Activated naive CD4-positive, alpha-beta T cell treated with Interleukin-2 at 50 U/mL for 16 hours (primary cell): Measurements from ENCODE around the gene RNF157.

Experiments
- DNase-seq: peaks from one replicate; pipeline ENCODE4 v3.0.0-alpha.2; 2020

The RNF157 gene

GRCh38 chr17:76121932-76122430, 118.3 kb downstream of the RNF157 start:
- DNase-seq: no peak

- DNase-seq: no peak
Observed at GRCh38 chr17:76120658-76121008, 119.7 kb downstream of the RNF157 start.

GRCh38 chr17:76119409-76120371, 120.6 kb downstream of the RNF157 start:
- no peak for DNase-seq

- no peak for DNase-seq
Observed at GRCh38 chr17:76115138-76115754, 125.0 kb downstream of the RNF157 start.

GRCh38 chr17:76111956-76112355, 128.3 kb downstream of the RNF157 start:
- no peak for DNase-seq

- DNase-seq: no peak
Observed at GRCh38 chr17:76107509-76107908, 132.8 kb downstream of the RNF157 start.

- DNase-seq: no peak
Observed at GRCh38 chr17:76106703-76107102, 133.6 kb downstream of the RNF157 start.

GRCh38 chr17:76104896-76105231, 135.4 kb downstream of the RNF157 start:
- no peak for DNase-seq

- DNase-seq: no peak
Observed at GRCh38 chr17:76104140-76104895, 136.0 kb downstream of the RNF157 start.

GRCh38 chr17:76103274-76104139, 136.8 kb downstream of the RNF157 start, which contains the start of gene EXOC7:
EXOC7 (minus strand) TSS chr17:76103787; CDS start chr17:76103692, 95 bp downstream.
- DNase-seq: peak; percentile 94

- no peak for DNase-seq
Observed at GRCh38 chr17:76102944-76103273, 137.4 kb downstream of the RNF157 start.

GRCh38 chr17:76097716-76098295, 142.5 kb downstream of the RNF157 start:
- no peak for DNase-seq

GRCh38 chr17:76095943-76096342, 144.3 kb downstream of the RNF157 start:
- no peak for DNase-seq

- DNase-seq: no peak
Observed at GRCh38 chr17:76094046-76094445, 146.2 kb downstream of the RNF157 start.

GRCh38 chr17:76092526-76093413, 147.5 kb downstream of the RNF157 start:
- no peak for DNase-seq
